H9 (cell line): ENCODE measurements around the gene FHOD1. TPM values are rescaled to one million over a fixed set of nuclear protein-coding genes. Genes with fewer than 3 reads are reported as not detected.
A peak's percentile ranks its signal among the peaks of the same experiment; 100 is the strongest.

ENCODE experiments used
- DNase-seq: peaks from one replicate; pipeline ENCODE4 v3.0.0-alpha.2; 2017
- H2AFZ ChIP-seq: one replicate; pipeline ENCODE4 v1.6.1; 2013; ENCODE audit warnings: mild to moderate bottlenecking, low read length, control low read depth, moderate library complexity
- H2AK5ac ChIP-seq: 2 replicates; pipeline ENCODE4 v1.6.1; 2013; ENCODE audit warnings: low read length, control low read depth, mixed read lengths; ENCODE audit not compliant: insufficient read length
- H2BK120ac ChIP-seq: one replicate; pipeline ENCODE4 v1.6.1; 2013; ENCODE audit warnings: low read depth, mild to moderate bottlenecking, low read length, control low read depth, inconsistent platforms; ENCODE audit not compliant: poor library complexity, severe bottlenecking
- H2BK12ac ChIP-seq: 2 replicates; pipeline ENCODE4 v1.6.1; 2013; ENCODE audit warnings: low read length, control low read depth, mixed read lengths, low read depth; ENCODE audit not compliant: insufficient read length
- H2BK15ac ChIP-seq: 2 replicates; pipeline ENCODE4 v1.6.1; 2013; ENCODE audit warnings: low read depth, low read length, control low read depth
- H2BK20ac ChIP-seq: one replicate; pipeline ENCODE4 v1.6.1; 2013; ENCODE audit warnings: low read depth, mild to moderate bottlenecking, low read length, control low read depth, inconsistent platforms; ENCODE audit not compliant: poor library complexity, severe bottlenecking
- H2BK5ac ChIP-seq: 2 replicates; pipeline ENCODE4 v1.6.1; 2013; ENCODE audit warnings: low read length, control low read depth, mixed read lengths; ENCODE audit not compliant: insufficient read length
- H3K14ac ChIP-seq: 2 replicates; pipeline ENCODE4 v1.6.1; 2013; ENCODE audit warnings: low read length, control low read depth; ENCODE audit not compliant: insufficient read depth
- H3K18ac ChIP-seq: 2 replicates; pipeline ENCODE4 v1.6.1; 2013; ENCODE audit warnings: low read depth, mild to moderate bottlenecking, mixed read lengths, low read length, control low read depth; ENCODE audit not compliant: insufficient read length
- H3K23ac ChIP-seq: 2 replicates; pipeline ENCODE4 v1.6.1; 2013; ENCODE audit warnings: low read length, control low read depth, mixed read lengths, low read depth; ENCODE audit not compliant: insufficient read length
- H3K23me2 ChIP-seq: 2 replicates; pipeline ENCODE4 v1.6.1; 2013; ENCODE audit warnings: low read depth, mild to moderate bottlenecking, mixed read lengths, low read length, control low read depth; ENCODE audit not compliant: insufficient read length, poor library complexity, severe bottlenecking
- H3K27ac ChIP-seq: 2 replicates; pipeline ENCODE4 v1.5.1; 2013; ENCODE audit warnings: low read length, control low read depth, mixed read lengths, low read depth; ENCODE audit not compliant: insufficient read length
- H3K27me3 ChIP-seq: 2 replicates; pipeline ENCODE4 v1.6.1; 2013; ENCODE audit warnings: low read length, control low read depth, inconsistent platforms; ENCODE audit not compliant: insufficient read depth
- H3K4ac ChIP-seq: 2 replicates; pipeline ENCODE4 v1.6.1; 2013; ENCODE audit warnings: low read depth, mild to moderate bottlenecking, control low read depth, inconsistent platforms, low read length, moderate library complexity
- H3K4me1 ChIP-seq: 2 replicates; pipeline ENCODE4 v1.6.1; 2013; ENCODE audit warnings: low read length, control low read depth, inconsistent platforms; ENCODE audit not compliant: insufficient read depth
- H3K4me2 ChIP-seq: 2 replicates; pipeline ENCODE4 v1.6.1; 2013; ENCODE audit warnings: low read length, control low read depth, mixed read lengths; ENCODE audit not compliant: insufficient read length, insufficient read depth
- H3K56ac ChIP-seq: 2 replicates; pipeline ENCODE4 v1.6.1; 2013; ENCODE audit warnings: low read depth, mild to moderate bottlenecking, mixed read lengths, low read length, control low read depth; ENCODE audit not compliant: insufficient read length
- H3K79me1 ChIP-seq: 2 replicates; pipeline ENCODE4 v1.6.1; 2013; ENCODE audit warnings: low read depth, mild to moderate bottlenecking, moderate library complexity, low read length, control low read depth, inconsistent platforms; ENCODE audit not compliant: insufficient read depth, poor library complexity, severe bottlenecking
- H3K79me2 ChIP-seq: 2 replicates; pipeline ENCODE4 v1.6.1; 2013; ENCODE audit warnings: low read length, control low read depth, inconsistent platforms; ENCODE audit not compliant: insufficient read depth
- H3K9ac ChIP-seq: 2 replicates; pipeline ENCODE4 v1.6.1; 2013; ENCODE audit warnings: low read length, control low read depth, mixed read lengths; ENCODE audit not compliant: insufficient read length; ENCODE audit errors: extremely low read depth
- H3K9me3 ChIP-seq: one replicate; pipeline ENCODE4 v1.6.1; 2013; ENCODE audit warnings: low read depth, low read length, inconsistent platforms; ENCODE audit not compliant: control insufficient read depth
- H3T11ph ChIP-seq: one replicate; pipeline ENCODE4 v1.6.1; 2013; ENCODE audit warnings: mild to moderate bottlenecking, low read length, control low read depth, inconsistent platforms
- H4K20me1 ChIP-seq: one replicate; pipeline ENCODE4 v1.6.1; 2013; ENCODE audit not compliant: control insufficient read depth, insufficient read length, insufficient read depth
- H4K5ac ChIP-seq: 2 replicates; pipeline ENCODE4 v1.6.1; 2013; ENCODE audit warnings: low read depth, mild to moderate bottlenecking, mixed read lengths, low read length, control low read depth; ENCODE audit not compliant: insufficient read length
- H4K8ac ChIP-seq: replicated peaks from 2 replicates; pipeline ENCODE4 v1.6.1; 2013; ENCODE audit warnings: low read length, control low read depth, mixed read lengths, low read depth; ENCODE audit not compliant: insufficient read length
- H4K91ac ChIP-seq: 2 replicates; pipeline ENCODE4 v1.6.1; 2013; ENCODE audit warnings: low read depth, mild to moderate bottlenecking, moderate library complexity, mixed read lengths, low read length, control low read depth; ENCODE audit not compliant: insufficient read length
- H3K27ac Mint-ChIP-seq, 3 experiments: 2 replicates in 2 of 3; 3 replicates in 1 of 3; pipeline ENCODE4 v1.8.0; 2020 to 2021; ENCODE audit warnings: mixed read lengths in 3 of 3, mild to moderate bottlenecking in 1 of 3, moderate library complexity in 1 of 3
- H3K27me3 Mint-ChIP-seq: 2 replicates; pipeline ENCODE4 v1.8.0; 2021; ENCODE audit warnings: low read depth, mild to moderate bottlenecking, moderate library complexity, mixed read lengths
- H3K36me3 Mint-ChIP-seq, 3 experiments: 2 replicates in 2 of 3; 3 replicates in 1 of 3; pipeline ENCODE4 v1.8.0; 2020 to 2021; ENCODE audit warnings: low read depth in 3 of 3, mixed read lengths in 3 of 3; ENCODE audit not compliant: insufficient read depth in 1 of 3
- H3K4me1 Mint-ChIP-seq, 2 experiments: 2 replicates each; pipeline ENCODE4 v1.8.0; 2020; ENCODE audit warnings: mixed read lengths in 2 of 2
- H3K4me3 Mint-ChIP-seq, 2 experiments: 2 replicates in 1 of 2; 3 replicates in 1 of 2; pipeline ENCODE4 v1.8.0; 2020 to 2021; ENCODE audit warnings: mild to moderate bottlenecking in 2 of 2, mixed read lengths in 2 of 2, moderate library complexity in 1 of 2
- H3K9me3 Mint-ChIP-seq, 2 experiments: 2 replicates in 1 of 2; 3 replicates in 1 of 2; pipeline ENCODE4 v1.8.0; 2020; ENCODE audit warnings: mild to moderate bottlenecking in 2 of 2, mixed read lengths in 2 of 2, moderate library complexity in 1 of 2
- CTCF ChIP-seq: fragments of 200-600 bp; sonication (generic); conservative IDR thresholded peaks from 3 replicates; pipeline ENCODE4 v1.8.0; 2021; ENCODE audit warnings: antibody characterized with exemption, mild to moderate bottlenecking
- WGBS: extraction: QIAGEN DNeasy Blood & Tissue Kit; methylation state at CpG from one replicate; pipeline ENCODE4 v1.1.7; 2013; ENCODE audit warnings: missing lambda C conversion rate, low lambda C conversion rate, mixed read lengths; ENCODE audit not compliant: insufficient read length; ENCODE audit errors: extremely low coverage; 5-methylcytosine and 5-hydroxymethylcytosine counted together
- total RNA-seq: library from RNA; stranded (reverse); gene quantifications from 2 replicates; pipeline ENCODE4 v1.2.1, GENCODE V29; 2021

FHOD1 gene
- total RNA-seq, 1 experiment from 2014 or later: 67.0 TPM

- Histone ChIP-seq H3K18ac (no peak overlapping the region), H2BK12ac (no peak overlapping the region), H3K27me3 (no peaks in the 10 kb centered on the region), H3K79me2 (no peaks in the 10 kb centered on the region), H3K27ac (no peak overlapping the region), H3K23me2 (no peaks in the 10 kb centered on the region), H3T11ph (no peak overlapping the region), H3K4me2 (no peak overlapping the region), H4K20me1 (no peaks in the 10 kb centered on the region), H4K91ac (no peak overlapping the region), H2AFZ (no peak overlapping the region), H2BK120ac (no peak overlapping the region), H2BK5ac (no peak overlapping the region), H3K4ac (no peak overlapping the region), H3K56ac (no peak overlapping the region), H3K79me1 (no peaks in the 10 kb centered on the region), H3K14ac (no peak overlapping the region), H3K9me3 (no peaks in the 10 kb centered on the region), H2BK20ac (no peak overlapping the region), H4K8ac (no peak overlapping the region), H3K9ac (no peak overlapping the region), H4K5ac (no peak overlapping the region), H2BK15ac (no peak overlapping the region), H3K23ac (no peak overlapping the region), H3K4me1 (no peaks in the 10 kb centered on the region), H2AK5ac (no peak overlapping the region)
- H3K9me3 Mint-ChIP-seq: no peaks in the 10 kb centered on the region
- TF ChIP-seq CTCF: no peak
- peaks cover 0 to 17% (median 0%) of the 10 kb centered on the region in 3 experiments; a peak in 3 of 7 replicates for H3K36me3 Mint-ChIP-seq
- H3K4me1 Mint-ChIP-seq: no peaks in the 10 kb centered on the region
- WGBS: no CpG with 5 or more reads among the region's 12 CpGs
- no peak overlapping the region for H3K27ac Mint-ChIP-seq
- DNase-seq: peak; percentile 24
- H3K4me3 Mint-ChIP-seq: no peak overlapping the region; a peak in 1 of 5 replicates
- peaks cover 15% of the 10 kb centered on the region for H3K27me3 Mint-ChIP-seq
These were observed 12.4 kb upstream of the FHOD1 start for GRCh38 chr16:67259705-67260104.
